ENCODE results near the gene BCL11A.

DNA sequence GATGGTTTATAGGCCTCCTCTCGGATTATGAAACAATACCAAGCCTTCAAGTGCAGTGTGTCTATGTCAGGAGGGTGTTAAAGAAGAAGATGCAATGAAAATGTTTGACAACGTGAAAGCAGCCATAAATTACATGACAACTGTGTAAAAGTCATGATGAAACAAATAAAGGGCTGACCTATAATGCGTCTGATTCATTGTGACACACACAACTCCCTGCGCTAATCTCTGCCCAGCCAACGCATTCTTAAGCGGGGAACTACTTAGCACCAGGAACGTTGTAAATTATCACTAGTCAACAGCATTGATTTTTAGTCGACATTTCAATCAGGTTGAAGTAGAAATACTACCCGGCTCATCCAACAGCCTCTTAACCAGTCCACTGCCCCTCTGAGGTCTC lies 26.8 kb downstream of the BCL11A start:
- no peak for TF ChIP-seq CTCF (IDR thresholded peaks at IDR 0.05)
- TF ChIP-seq POLR2A (IDR thresholded peaks at IDR 0.05): no peak
- TF ChIP-seq POLR2AphosphoS5 (IDR thresholded peaks at IDR 0.05): no peak
- no peak for TF ChIP-seq EP300 (IDR thresholded peaks at IDR 0.05)
